ENCODE data around the gene PDE11A. TPM values are rescaled to one million over a fixed set of nuclear protein-coding genes. Genes with fewer than 3 reads are reported as not detected.

The PDE11A gene
- total and polyA plus RNA-seq, 2 of the 8 experiments (the other 6 are each of a cell fraction or from before 2014, with no cell fraction given): 0.19 to 0.23 TPM

DNA sequence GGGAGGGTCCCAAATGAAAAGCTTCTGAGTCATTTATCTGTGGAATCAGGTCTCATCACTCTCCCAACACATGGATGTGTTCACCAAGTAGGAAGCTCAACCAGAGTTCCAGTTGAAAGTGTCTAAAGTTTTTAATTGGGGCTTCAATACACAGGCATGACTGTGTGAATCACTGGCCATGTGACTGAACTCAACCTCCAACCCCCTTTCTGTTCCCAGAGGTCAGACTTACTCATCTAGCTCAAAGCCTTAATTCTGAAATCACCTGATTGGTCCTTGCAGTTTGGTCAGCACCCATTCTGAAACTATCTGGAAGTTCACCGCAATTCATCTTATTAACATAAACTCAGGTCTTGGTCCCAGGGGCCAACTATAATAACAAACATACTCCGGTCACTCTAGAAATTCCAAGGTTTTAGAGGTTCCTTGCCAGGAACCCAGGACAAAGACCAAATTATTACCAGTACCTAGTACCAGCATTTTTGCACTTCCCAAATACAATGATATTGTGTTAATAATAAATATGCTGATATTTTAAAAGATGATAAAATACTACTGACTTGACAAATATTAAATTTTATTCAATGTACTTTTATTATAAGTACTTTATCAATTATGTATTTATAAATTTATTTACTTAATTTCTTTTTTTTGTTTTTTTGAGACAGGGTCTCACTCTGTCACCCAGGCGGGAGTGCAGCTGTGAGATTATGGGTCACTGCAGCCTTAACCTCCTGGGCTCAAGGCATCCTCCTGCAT is 28.9 kb upstream of the PDE11A start (continued):
- TF ChIP-seq ASH2L (IDR thresholded peaks at IDR 0.05; ENCODE audit: low read length) (no peak), TAF7 (optimal IDR thresholded peaks at IDR 0.05; ENCODE audit: borderline replicate concordance, low read depth, low read length) (no peak), NRF1 (IDR thresholded peaks at IDR 0.05; ENCODE audit: low read depth, low read length) (no peak), TEAD4 (IDR thresholded peaks at IDR 0.05; ENCODE audit: low read depth, low read length) (no peak), SIX5 (IDR thresholded peaks at IDR 0.05; ENCODE audit: low read depth, low read length) (no peak), CEBPB (IDR thresholded peaks at IDR 0.05; ENCODE audit: low read depth, low read length) (no peak), FOSL1 (IDR thresholded peaks at IDR 0.05; ENCODE audit: insufficient read depth, low read depth, low read length) (no peak), HDAC2 (IDR thresholded peaks at IDR 0.05; ENCODE audit: borderline replicate concordance in 1 of 2, low read depth in 2 of 2, low read length in 2 of 2) (no peak), RAD21 (IDR thresholded peaks at IDR 0.05 in 1 of 2, conservative IDR thresholded peaks at IDR 0.05 in 1 of 2; ENCODE audit: low read depth in 2 of 2, low read length in 2 of 2) (no peak)
- TF ChIP-seq, protein P1, sequence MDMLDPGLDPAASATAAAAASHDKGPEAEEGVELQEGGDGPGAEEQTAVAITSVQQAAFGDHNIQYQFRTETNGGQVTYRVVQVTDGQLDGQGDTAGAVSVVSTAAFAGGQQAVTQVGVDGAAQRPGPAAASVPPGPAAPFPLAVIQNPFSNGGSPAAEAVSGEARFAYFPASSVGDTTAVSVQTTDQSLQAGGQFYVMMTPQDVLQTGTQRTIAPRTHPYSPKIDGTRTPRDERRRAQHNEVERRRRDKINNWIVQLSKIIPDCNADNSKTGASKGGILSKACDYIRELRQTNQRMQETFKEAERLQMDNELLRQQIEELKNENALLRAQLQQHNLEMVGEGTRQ (IDR thresholded peaks at IDR 0.05; ENCODE audit: low read length): no peak

All from H1 (cell line).